DND-41 (cell line): ENCODE measurements around the gene CAVIN2.

Source experiments
- ATAC-seq: fragments of 200-7000 bp; cut with Tn5 transposase; 3 replicates; pipeline ENCODE4 v1.9.1; 2021; ENCODE audit warnings: low read depth; ENCODE audit not compliant: insufficient read depth
- DNase-seq: peaks from one replicate; pipeline ENCODE4 v3.0.0-alpha.2; 2020
- H2AFZ ChIP-seq: 2 replicates; pipeline ENCODE4 v1.6.0; 2012; ENCODE audit warnings: low read depth, low read length
- H3K27ac ChIP-seq: 2 replicates; pipeline ENCODE4 v1.5.1; 2012; ENCODE audit warnings: low read length, inconsistent platforms
- H3K27me3 ChIP-seq: fragments of 200-600 bp; sonication (generic); 2 replicates; pipeline ENCODE4 v1.6.0; 2012; ENCODE audit warnings: low read length, mild to moderate bottlenecking, inconsistent platforms; ENCODE audit not compliant: insufficient read depth, poor library complexity
- H3K36me3 ChIP-seq: 2 replicates; pipeline ENCODE4 v1.5.1; 2012; ENCODE audit warnings: low read length, inconsistent platforms; ENCODE audit not compliant: insufficient read depth
- H3K4me1 ChIP-seq: 2 replicates; pipeline ENCODE4 v1.5.1; 2012; ENCODE audit warnings: mild to moderate bottlenecking, low read length; ENCODE audit not compliant: insufficient read depth
- H3K4me2 ChIP-seq: 2 replicates; pipeline ENCODE4 v1.6.0; 2012; ENCODE audit warnings: mild to moderate bottlenecking, moderate library complexity, low read length, inconsistent platforms; ENCODE audit not compliant: insufficient read depth
- H3K4me3 ChIP-seq, 2 experiments: fragments of 200-600 bp in 1 of 2; shearing (Covaris generic) in 1 of 2; 2 replicates each; pipeline ENCODE4 v1.5.1; 2012 to 2016; ENCODE audit warnings: inconsistent platforms in 2 of 2, low read length in 2 of 2, mild to moderate bottlenecking in 2 of 2, low read depth in 1 of 2, moderate library complexity in 1 of 2
- H3K79me2 ChIP-seq: 2 replicates; pipeline ENCODE4 v1.6.0; 2012; ENCODE audit warnings: low read length, inconsistent platforms; ENCODE audit not compliant: insufficient read depth
- H3K9ac ChIP-seq: 2 replicates; pipeline ENCODE4 v1.6.0; 2012; ENCODE audit warnings: low read depth, mild to moderate bottlenecking, inconsistent platforms, low read length, moderate library complexity
- H3K9me3 ChIP-seq: 2 replicates; pipeline ENCODE4 v1.5.1; 2012; ENCODE audit warnings: low read length, moderate library complexity, mild to moderate bottlenecking, inconsistent platforms; ENCODE audit not compliant: insufficient read depth, severe bottlenecking
- H4K20me1 ChIP-seq: 2 replicates; pipeline ENCODE4 v1.6.0; 2012; ENCODE audit warnings: low read length; ENCODE audit not compliant: insufficient read depth
- CTCF ChIP-seq: IDR thresholded peaks from 2 replicates; pipeline ENCODE4 v1.5.1; 2012; ENCODE audit warnings: borderline replicate concordance, low read length, moderate library complexity, mild to moderate bottlenecking; ENCODE audit not compliant: poor library complexity, severe bottlenecking; ENCODE audit errors: extremely low read depth
- EZH2 ChIP-seq: IDR thresholded peaks from 3 replicates; pipeline ENCODE4 v1.6.1; 2012; ENCODE audit warnings: borderline replicate concordance, low read depth, mild to moderate bottlenecking, moderate library complexity, low read length, inconsistent platforms; ENCODE audit not compliant: severe bottlenecking

The CAVIN2 gene

DNA sequence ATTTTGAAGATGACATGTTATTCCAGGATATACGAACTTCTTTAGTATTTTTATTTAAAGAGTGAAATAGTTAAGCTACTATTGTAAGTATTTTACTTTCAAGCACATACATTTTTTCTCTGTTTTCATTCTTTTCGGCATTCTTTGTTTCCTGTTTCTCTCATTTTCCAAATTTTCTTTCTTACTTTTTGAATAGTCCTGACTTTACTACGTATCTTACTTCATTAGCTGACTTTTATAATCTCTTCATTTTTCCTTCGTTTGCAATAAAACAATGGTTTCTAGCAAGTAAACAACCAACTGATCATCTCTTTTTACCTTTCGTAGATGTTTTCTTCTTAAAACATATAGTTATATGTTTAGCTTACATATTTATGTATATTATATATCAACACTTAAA, 11.8 kb downstream of the CAVIN2 start:
- no peak overlapping the region for H3K4me3 ChIP-seq
- TF ChIP-seq CTCF, result no peak
- TF ChIP-seq EZH2, result no peak
- DNase-seq (no peak), ATAC-seq (no peak)
- no peak overlapping the region for H3K27ac ChIP-seq
- no peaks in the 10 kb centered on the region for H3K4me1 ChIP-seq
- no peak overlapping the region for H2AFZ ChIP-seq
- H3K4me2 ChIP-seq, result no peak overlapping the region
- peaks cover 37% of the 10 kb centered on the region for H3K27me3 ChIP-seq
- no peak overlapping the region for H3K9ac ChIP-seq
- H3K9me3 ChIP-seq, result no peaks in the 10 kb centered on the region
- H3K79me2 ChIP-seq, result no peaks in the 10 kb centered on the region
- H3K36me3 ChIP-seq, result no peaks in the 10 kb centered on the region
- H4K20me1 ChIP-seq, result no peaks in the 10 kb centered on the region

GRCh38 chr2:191833356-191833755, 13.5 kb downstream of the CAVIN2 start:
- Histone ChIP-seq H3K79me2 (no peaks in the 10 kb centered on the region), H2AFZ (no peak overlapping the region), H4K20me1 (no peaks in the 10 kb centered on the region), H3K27me3 (peaks cover 34% of the 10 kb centered on the region), H3K9me3 (no peaks in the 10 kb centered on the region), H3K27ac (no peak overlapping the region), H3K36me3 (no peaks in the 10 kb centered on the region), H3K9ac (no peak overlapping the region), H3K4me2 (no peak overlapping the region), H3K4me1 (no peaks in the 10 kb centered on the region), H3K4me3 (no peak overlapping the region)
- TF ChIP-seq CTCF, result no peak
- TF ChIP-seq EZH2, result no peak
- no peak for ATAC-seq
- no peak for DNase-seq

GRCh38 chr2:191832668-191833067, 14.2 kb downstream of the CAVIN2 start:
- Histone ChIP-seq H3K27me3 (peaks cover 34% of the 10 kb centered on the region), H3K79me2 (no peaks in the 10 kb centered on the region), H3K27ac (no peak overlapping the region), H3K4me3 (no peak overlapping the region), H2AFZ (no peak overlapping the region), H3K4me1 (no peaks in the 10 kb centered on the region), H4K20me1 (no peaks in the 10 kb centered on the region), H3K36me3 (no peaks in the 10 kb centered on the region), H3K9ac (no peak overlapping the region), H3K9me3 (no peaks in the 10 kb centered on the region), H3K4me2 (no peak overlapping the region)
- DNase-seq (no peak), ATAC-seq (no peak)
- TF ChIP-seq EZH2 (no peak), CTCF (no peak)
